ENCODE data around the gene SCYL2. TPM values are rescaled to one million over a fixed set of nuclear protein-coding genes. Genes with fewer than 3 reads are reported as not detected.

SCYL2 gene
- total and polyA plus RNA-seq, 2 of the 13 experiments (the other 11 are each of a cell fraction or from before 2014, with no cell fraction given), result 11.4 to 28.8 TPM

- TF ChIP-seq, protein P1, sequence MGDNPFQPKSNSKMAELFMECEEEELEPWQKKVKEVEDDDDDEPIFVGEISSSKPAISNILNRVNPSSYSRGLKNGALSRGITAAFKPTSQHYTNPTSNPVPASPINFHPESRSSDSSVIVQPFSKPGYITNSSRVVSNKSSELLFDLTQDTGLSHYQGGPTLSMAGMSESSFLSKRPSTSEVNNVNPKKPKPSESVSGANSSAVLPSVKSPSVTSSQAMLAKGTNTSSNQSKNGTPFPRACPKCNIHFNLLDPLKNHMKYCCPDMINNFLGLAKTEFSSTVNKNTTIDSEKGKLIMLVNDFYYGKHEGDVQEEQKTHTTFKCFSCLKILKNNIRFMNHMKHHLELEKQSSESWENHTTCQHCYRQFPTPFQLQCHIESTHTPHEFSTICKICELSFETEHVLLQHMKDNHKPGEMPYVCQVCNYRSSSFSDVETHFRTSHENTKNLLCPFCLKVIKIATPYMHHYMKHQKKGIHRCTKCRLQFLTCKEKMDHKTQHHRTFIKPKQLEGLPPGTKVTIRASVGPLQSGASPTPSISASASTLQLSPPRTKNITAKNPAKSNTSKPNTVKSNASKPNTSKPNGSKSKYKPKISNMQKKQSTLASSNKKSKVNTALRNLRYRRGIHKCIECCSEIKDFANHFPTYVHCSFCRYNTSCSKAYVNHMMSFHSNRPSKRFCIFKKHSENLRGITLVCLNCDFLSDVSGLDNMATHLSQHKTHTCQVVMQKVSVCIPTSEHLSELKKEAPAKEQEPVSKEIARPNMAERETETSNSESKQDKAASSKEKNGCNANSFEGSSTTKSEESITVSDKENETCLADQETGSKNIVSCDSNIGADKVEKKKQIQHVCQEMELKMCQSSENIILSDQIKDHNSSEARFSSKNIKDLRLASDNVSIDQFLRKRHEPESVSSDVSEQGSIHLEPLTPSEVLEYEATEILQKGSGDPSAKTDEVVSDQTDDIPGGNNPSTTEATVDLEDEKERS (CRISPR knock-in tag; IDR thresholded peaks at IDR 0.05), result no peak
- TF ChIP-seq STAG1 (CRISPR knock-in tag; IDR thresholded peaks at IDR 0.05) (no peak), GZF1 (CRISPR knock-in tag; IDR thresholded peaks at IDR 0.05) (no peak), RBM22 (optimal IDR thresholded peaks at IDR 0.05; ENCODE audit: low read length) (no peak), KDM4B (CRISPR knock-in tag; IDR thresholded peaks at IDR 0.05) (no peak)
These were observed 22.1 kb downstream of the SCYL2 start (continued) for GRCh38 chr12:100289038-100289437.

DNA sequence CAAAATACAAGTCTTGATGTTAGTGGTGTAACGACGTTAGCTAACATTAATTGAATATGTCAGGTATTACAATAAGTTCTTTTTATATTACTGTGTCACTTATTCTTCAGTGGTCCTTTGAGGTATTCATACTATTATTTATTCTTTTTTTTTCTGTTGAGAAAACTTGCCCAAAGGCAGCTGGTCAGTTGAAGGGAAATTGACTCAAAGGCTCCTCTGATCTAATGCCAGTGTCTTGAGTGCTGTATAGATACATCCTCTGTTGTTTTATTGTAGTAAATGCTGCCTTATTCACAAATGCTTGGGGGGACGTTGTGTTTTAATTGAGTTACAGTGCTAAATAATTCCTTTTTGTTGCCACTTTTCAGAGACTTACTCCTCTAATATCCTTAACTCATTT, 23.0 kb downstream of the SCYL2 start:
- in situ Hi-C loops (cut with HindIII; ENCODE audit: extremely low pct_ligation_motif_present, low pct_unique_long_range_greater_than_20kb), result no loop called here
- ChIA-PET POLR2A (no interaction called here), CTCF (ENCODE audit: low intra/inter-chr PET ratio, low total read pairs) (no interaction called here)
- Histone ChIP-seq H3K79me2 (ENCODE audit: insufficient read depth, low read length) (no peaks in the 10 kb centered on the region), H3K36me3 (replicated peaks in 1 of 2; ENCODE audit: control insufficient read depth in 1 of 2, insufficient read depth in 2 of 2, low read length in 2 of 2) (peaks cover 1 to 17% of the 10 kb centered on the region in 2 experiments; a peak in 2 of 5 replicates), H3K4me2 (ENCODE audit: low read depth, low read length) (no peak overlapping the region), H3K4me3 (replicated peaks in 1 of 3; ENCODE audit: insufficient read depth in 1 of 3, low read depth in 2 of 3, low read length in 3 of 3) (no peak overlapping the region), H3K9ac (ENCODE audit: insufficient read depth, low read depth, low read length) (no peak overlapping the region), H3K9me3 (ENCODE audit: low read length) (no peaks in the 10 kb centered on the region), H2AFZ (ENCODE audit: low read length) (no peak overlapping the region), H3K4me1 (ENCODE audit: insufficient read depth, low read length) (no peaks in the 10 kb centered on the region), H4K20me1 (ENCODE audit: insufficient read depth, low read length) (no peaks in the 10 kb centered on the region), H3K27me3 (ENCODE audit: control insufficient read depth in 1 of 2, insufficient read depth in 2 of 2, low read length in 2 of 2) (no peaks in the 10 kb centered on the region), H3K27ac (ENCODE audit: extremely low read length, insufficient read depth, low read length) (no peak overlapping the region)
- 96% methylated on average over 3 of the region's 3 CpGs for WGBS (ENCODE audit: low lambda C conversion rate)
- no TSS peak for BruUV-seq (replicated peaks)
- DNase-seq (ENCODE audit: low spot score) (no peak), FAIRE-seq (no peak), ATAC-seq (no peak)
- intact Hi-C loops (cut with micrococcal nuclease; ENCODE audit: unreplicated experiment), result no loop called here
- no peak for TF ChIP-seq ATF2 (CRISPR knock-in tag; IDR thresholded peaks at IDR 0.05)
- no peak for TF ChIP-seq ZNF235 (CRISPR knock-in tag; IDR thresholded peaks at IDR 0.05; ENCODE audit: borderline replicate concordance)
- TF ChIP-seq, protein P2, sequence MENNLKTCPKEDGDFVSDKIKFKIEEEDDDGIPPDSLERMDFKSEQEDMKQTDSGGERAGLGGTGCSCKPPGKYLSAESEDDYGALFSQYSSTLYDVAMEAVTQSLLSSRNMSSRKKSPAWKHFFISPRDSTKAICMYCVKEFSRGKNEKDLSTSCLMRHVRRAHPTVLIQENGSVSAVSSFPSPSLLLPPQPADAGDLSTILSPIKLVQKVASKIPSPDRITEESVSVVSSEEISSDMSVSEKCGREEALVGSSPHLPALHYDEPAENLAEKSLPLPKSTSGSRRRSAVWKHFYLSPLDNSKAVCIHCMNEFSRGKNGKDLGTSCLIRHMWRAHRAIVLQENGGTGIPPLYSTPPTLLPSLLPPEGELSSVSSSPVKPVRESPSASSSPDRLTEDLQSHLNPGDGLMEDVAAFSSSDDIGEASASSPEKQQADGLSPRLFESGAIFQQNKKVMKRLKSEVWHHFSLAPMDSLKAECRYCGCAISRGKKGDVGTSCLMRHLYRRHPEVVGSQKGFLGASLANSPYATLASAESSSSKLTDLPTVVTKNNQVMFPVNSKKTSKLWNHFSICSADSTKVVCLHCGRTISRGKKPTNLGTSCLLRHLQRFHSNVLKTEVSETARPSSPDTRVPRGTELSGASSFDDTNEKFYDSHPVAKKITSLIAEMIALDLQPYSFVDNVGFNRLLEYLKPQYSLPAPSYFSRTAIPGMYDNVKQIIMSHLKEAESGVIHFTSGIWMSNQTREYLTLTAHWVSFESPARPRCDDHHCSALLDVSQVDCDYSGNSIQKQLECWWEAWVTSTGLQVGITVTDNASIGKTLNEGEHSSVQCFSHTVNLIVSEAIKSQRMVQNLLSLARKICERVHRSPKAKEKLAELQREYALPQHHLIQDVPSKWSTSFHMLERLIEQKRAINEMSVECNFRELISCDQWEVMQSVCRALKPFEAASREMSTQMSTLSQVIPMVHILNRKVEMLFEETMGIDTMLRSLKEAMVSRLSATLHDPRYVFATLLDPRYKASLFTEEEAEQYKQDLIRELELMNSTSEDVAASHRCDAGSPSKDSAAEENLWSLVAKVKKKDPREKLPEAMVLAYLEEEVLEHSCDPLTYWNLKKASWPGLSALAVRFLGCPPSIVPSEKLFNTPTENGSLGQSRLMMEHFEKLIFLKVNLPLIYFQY (CRISPR knock-in tag; IDR thresholded peaks at IDR 0.05; ENCODE audit: borderline replicate concordance), result no peak
- TF ChIP-seq TSC22D2 (CRISPR knock-in tag; IDR thresholded peaks at IDR 0.05; ENCODE audit: borderline replicate concordance), result no peak
- no peak for TF ChIP-seq ZSCAN31 (CRISPR knock-in tag; IDR thresholded peaks at IDR 0.05; ENCODE audit: low read depth)
- no peak for TF ChIP-seq GABPB1 (CRISPR knock-in tag; IDR thresholded peaks at IDR 0.05)
- no peak for TF ChIP-seq TRAFD1 (CRISPR knock-in tag; IDR thresholded peaks at IDR 0.05; ENCODE audit: borderline replicate concordance)

All from HepG2 (cell line).